Measurements from ENCODE around the gene ERO1A. TPM values are rescaled to one million over a fixed set of nuclear protein-coding genes. Genes with fewer than 3 reads are reported as not detected.

Gene ERO1A
- total RNA-seq, 2 experiments from 2014 or later = 187 to 202 TPM

- ATAC-seq (no peak), DNase-seq (no peak)
- no peak for TF ChIP-seq CTCF (IDR thresholded peaks at IDR 0.05)
- Mint-ChIP-seq H3K27me3 (no peaks in the 10 kb centered on the region), H3K36me3 (ENCODE audit: low read depth) (peaks cover 42% of the 10 kb centered on the region), H3K9me3 (no peaks in the 10 kb centered on the region), H3K27ac (no peak overlapping the region), H3K4me3 (no peak overlapping the region), H3K4me1 (ENCODE audit: low read depth) (peaks cover 6% of the 10 kb centered on the region)
- CTCF ChIA-PET = no interaction called here
- POLR2A ChIA-PET = no interaction called here
- intact Hi-C loops (cut with micrococcal nuclease) = no loop called here
Measured at GRCh38 chr14:52656905-52657304, 38.5 kb downstream of the ERO1A start.

- no peak for ATAC-seq
- H3K4me1 Mint-ChIP-seq (ENCODE audit: low read depth) = no peaks in the 10 kb centered on the region
- H3K36me3 Mint-ChIP-seq (ENCODE audit: low read depth) = peaks cover 45% of the 10 kb centered on the region
- CTCF ChIA-PET = no interaction called here
- POLR2A ChIA-PET = interaction anchor here (0.6 kb wide), 1 partner anchor 11 kb away, joined by 3 read pairs; no protein-coding TSS in a partner anchor
- H3K4me3 Mint-ChIP-seq = no peak overlapping the region
- intact Hi-C loops (cut with micrococcal nuclease) = no loop called here
- no peaks in the 10 kb centered on the region for H3K27me3 Mint-ChIP-seq
- no peak for TF ChIP-seq CTCF (IDR thresholded peaks at IDR 0.05)
- DNase-seq = no peak
- no peak overlapping the region for H3K27ac Mint-ChIP-seq
- H3K9me3 Mint-ChIP-seq = no peaks in the 10 kb centered on the region
Measured at GRCh38 chr14:52650774-52651173, 44.6 kb downstream of the ERO1A start.

- no peak for DNase-seq
- POLR2A ChIA-PET = no interaction called here
- Mint-ChIP-seq H3K36me3 (ENCODE audit: low read depth) (peaks cover 45% of the 10 kb centered on the region), H3K4me3 (no peak overlapping the region), H3K4me1 (ENCODE audit: low read depth) (no peaks in the 10 kb centered on the region), H3K27me3 (no peaks in the 10 kb centered on the region), H3K9me3 (no peaks in the 10 kb centered on the region), H3K27ac (no peak overlapping the region)
- TF ChIP-seq CTCF (IDR thresholded peaks at IDR 0.05) = no peak
- CTCF ChIA-PET = interaction anchor here (0.6 kb wide), 1 partner anchor 60 kb away, joined by 3 read pairs; no protein-coding TSS in a partner anchor
- ATAC-seq = no peak
- intact Hi-C loops (cut with micrococcal nuclease) = no loop called here
Measured at GRCh38 chr14:52649511-52649910, 45.8 kb downstream of the ERO1A start.

- DNase-seq (no peak), ATAC-seq (no peak)
- Mint-ChIP-seq H3K27me3 (no peaks in the 10 kb centered on the region), H3K4me1 (ENCODE audit: low read depth) (peaks cover 12% of the 10 kb centered on the region), H3K4me3 (no peak overlapping the region), H3K27ac (no peak overlapping the region), H3K36me3 (ENCODE audit: low read depth) (peaks cover 46% of the 10 kb centered on the region), H3K9me3 (peaks cover 15% of the 10 kb centered on the region)
- ChIA-PET POLR2A (interaction anchor here (0.6 kb wide), 1 partner anchor 22 kb away, joined by 3 read pairs; no protein-coding TSS in a partner anchor), CTCF (no interaction called here)
- intact Hi-C loops (cut with micrococcal nuclease) = no loop called here
- TF ChIP-seq CTCF (IDR thresholded peaks at IDR 0.05) = no peak
Measured at GRCh38 chr14:52641745-52642144, 53.6 kb downstream of the ERO1A start.

GRCh38 chr14:52640137-52640536, 55.2 kb downstream of the ERO1A start:
- POLR2A ChIA-PET = no interaction called here

More at GRCh38 chr14:52640137-52640536, 55.2 kb downstream of the ERO1A start:
- Mint-ChIP-seq H3K9me3 (peaks cover 15% of the 10 kb centered on the region), H3K4me3 (no peak overlapping the region), H3K36me3 (ENCODE audit: low read depth) (peaks cover 37% of the 10 kb centered on the region), H3K27me3 (no peaks in the 10 kb centered on the region), H3K27ac (peak overlapping the region; percentile 44), H3K4me1 (ENCODE audit: low read depth) (peaks cover 12% of the 10 kb centered on the region)
- DNase-seq (peak; percentile 25), ATAC-seq (peak; percentile 83)
- CTCF ChIA-PET = no interaction called here
- intact Hi-C loops (cut with micrococcal nuclease) = no loop called here
- no peak for TF ChIP-seq CTCF (IDR thresholded peaks at IDR 0.05)

Data from activated CD8-positive, alpha-beta T cell treated with anti-CD3 and anti-CD28 coated beads for 36 hours (primary cell).